ENCODE data around the gene ZBTB5. TPM values are rescaled to one million over a fixed set of nuclear protein-coding genes. Genes with fewer than 3 reads are reported as not detected.

The ZBTB5 gene
- total and polyA plus RNA-seq, 2 of the 8 experiments (the other 6 are each of a cell fraction or from before 2014, with no cell fraction given): 13.3 to 14.5 TPM

DNA sequence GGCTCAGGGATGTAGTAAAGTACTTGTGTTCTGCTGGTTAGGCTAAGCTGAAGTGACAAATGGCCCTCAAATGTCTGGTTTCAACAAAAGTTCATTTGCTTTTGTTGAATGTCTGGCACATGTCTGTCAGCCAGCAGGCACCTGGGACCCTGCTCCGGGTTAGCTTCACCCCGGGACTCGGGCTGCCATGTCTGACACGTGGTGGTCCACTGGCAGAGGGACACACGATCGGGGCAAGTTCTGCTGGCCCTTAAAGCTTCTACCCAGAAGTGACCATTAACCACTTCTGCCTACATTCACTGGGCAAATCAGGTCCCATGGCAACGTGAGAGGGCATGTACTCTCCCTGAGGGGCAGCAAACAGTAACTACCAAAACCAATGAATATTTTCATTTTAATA lies 44.3 kb upstream of the ZBTB5 start (continued):
- TF ChIP-seq BRCA1 (IDR thresholded peaks at IDR 0.05; ENCODE audit: low read depth, low read length) (no peak), HDAC6 (IDR thresholded peaks at IDR 0.05; ENCODE audit: low read depth, low read length) (no peak)
- TF ChIP-seq, protein P1, sequence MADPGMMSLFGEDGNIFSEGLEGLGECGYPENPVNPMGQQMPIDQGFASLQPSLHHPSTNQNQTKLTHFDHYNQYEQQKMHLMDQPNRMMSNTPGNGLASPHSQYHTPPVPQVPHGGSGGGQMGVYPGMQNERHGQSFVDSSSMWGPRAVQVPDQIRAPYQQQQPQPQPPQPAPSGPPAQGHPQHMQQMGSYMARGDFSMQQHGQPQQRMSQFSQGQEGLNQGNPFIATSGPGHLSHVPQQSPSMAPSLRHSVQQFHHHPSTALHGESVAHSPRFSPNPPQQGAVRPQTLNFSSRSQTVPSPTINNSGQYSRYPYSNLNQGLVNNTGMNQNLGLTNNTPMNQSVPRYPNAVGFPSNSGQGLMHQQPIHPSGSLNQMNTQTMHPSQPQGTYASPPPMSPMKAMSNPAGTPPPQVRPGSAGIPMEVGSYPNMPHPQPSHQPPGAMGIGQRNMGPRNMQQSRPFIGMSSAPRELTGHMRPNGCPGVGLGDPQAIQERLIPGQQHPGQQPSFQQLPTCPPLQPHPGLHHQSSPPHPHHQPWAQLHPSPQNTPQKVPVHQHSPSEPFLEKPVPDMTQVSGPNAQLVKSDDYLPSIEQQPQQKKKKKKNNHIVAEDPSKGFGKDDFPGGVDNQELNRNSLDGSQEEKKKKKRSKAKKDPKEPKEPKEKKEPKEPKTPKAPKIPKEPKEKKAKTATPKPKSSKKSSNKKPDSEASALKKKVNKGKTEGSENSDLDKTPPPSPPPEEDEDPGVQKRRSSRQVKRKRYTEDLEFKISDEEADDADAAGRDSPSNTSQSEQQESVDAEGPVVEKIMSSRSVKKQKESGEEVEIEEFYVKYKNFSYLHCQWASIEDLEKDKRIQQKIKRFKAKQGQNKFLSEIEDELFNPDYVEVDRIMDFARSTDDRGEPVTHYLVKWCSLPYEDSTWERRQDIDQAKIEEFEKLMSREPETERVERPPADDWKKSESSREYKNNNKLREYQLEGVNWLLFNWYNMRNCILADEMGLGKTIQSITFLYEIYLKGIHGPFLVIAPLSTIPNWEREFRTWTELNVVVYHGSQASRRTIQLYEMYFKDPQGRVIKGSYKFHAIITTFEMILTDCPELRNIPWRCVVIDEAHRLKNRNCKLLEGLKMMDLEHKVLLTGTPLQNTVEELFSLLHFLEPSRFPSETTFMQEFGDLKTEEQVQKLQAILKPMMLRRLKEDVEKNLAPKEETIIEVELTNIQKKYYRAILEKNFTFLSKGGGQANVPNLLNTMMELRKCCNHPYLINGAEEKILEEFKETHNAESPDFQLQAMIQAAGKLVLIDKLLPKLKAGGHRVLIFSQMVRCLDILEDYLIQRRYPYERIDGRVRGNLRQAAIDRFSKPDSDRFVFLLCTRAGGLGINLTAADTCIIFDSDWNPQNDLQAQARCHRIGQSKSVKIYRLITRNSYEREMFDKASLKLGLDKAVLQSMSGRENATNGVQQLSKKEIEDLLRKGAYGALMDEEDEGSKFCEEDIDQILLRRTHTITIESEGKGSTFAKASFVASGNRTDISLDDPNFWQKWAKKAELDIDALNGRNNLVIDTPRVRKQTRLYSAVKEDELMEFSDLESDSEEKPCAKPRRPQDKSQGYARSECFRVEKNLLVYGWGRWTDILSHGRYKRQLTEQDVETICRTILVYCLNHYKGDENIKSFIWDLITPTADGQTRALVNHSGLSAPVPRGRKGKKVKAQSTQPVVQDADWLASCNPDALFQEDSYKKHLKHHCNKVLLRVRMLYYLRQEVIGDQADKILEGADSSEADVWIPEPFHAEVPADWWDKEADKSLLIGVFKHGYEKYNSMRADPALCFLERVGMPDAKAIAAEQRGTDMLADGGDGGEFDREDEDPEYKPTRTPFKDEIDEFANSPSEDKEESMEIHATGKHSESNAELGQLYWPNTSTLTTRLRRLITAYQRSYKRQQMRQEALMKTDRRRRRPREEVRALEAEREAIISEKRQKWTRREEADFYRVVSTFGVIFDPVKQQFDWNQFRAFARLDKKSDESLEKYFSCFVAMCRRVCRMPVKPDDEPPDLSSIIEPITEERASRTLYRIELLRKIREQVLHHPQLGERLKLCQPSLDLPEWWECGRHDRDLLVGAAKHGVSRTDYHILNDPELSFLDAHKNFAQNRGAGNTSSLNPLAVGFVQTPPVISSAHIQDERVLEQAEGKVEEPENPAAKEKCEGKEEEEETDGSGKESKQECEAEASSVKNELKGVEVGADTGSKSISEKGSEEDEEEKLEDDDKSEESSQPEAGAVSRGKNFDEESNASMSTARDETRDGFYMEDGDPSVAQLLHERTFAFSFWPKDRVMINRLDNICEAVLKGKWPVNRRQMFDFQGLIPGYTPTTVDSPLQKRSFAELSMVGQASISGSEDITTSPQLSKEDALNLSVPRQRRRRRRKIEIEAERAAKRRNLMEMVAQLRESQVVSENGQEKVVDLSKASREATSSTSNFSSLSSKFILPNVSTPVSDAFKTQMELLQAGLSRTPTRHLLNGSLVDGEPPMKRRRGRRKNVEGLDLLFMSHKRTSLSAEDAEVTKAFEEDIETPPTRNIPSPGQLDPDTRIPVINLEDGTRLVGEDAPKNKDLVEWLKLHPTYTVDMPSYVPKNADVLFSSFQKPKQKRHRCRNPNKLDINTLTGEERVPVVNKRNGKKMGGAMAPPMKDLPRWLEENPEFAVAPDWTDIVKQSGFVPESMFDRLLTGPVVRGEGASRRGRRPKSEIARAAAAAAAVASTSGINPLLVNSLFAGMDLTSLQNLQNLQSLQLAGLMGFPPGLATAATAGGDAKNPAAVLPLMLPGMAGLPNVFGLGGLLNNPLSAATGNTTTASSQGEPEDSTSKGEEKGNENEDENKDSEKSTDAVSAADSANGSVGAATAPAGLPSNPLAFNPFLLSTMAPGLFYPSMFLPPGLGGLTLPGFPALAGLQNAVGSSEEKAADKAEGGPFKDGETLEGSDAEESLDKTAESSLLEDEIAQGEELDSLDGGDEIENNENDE (IDR thresholded peaks at IDR 0.05; ENCODE audit: insufficient replicate concordance, low read length): no peak

Measured in H1 (cell line).